GM23338 (cell line): ENCODE measurements around the gene CGRRF1.

Source experiments
- CTCF ChIP-seq, 2 experiments: fragments of 200-600 bp in 1 of 2; sonication (generic) in 1 of 2; conservative IDR thresholded peaks; 2 replicates each; pipeline versions ENCODE4 v1.5.1 to v1.6.1; 2016 to 2017; ENCODE audit warnings: antibody characterized with exemption in 2 of 2, low read depth in 2 of 2, mild to moderate bottlenecking in 2 of 2, moderate library complexity in 1 of 2
- EZH2 ChIP-seq: fragments of 200-600 bp; sonication (generic); IDR thresholded peaks from one replicate; pipeline ENCODE4 v1.8.0; 2017; ENCODE audit warnings: antibody characterized with exemption, mild to moderate bottlenecking, low read depth; ENCODE audit not compliant: unreplicated experiment

- no peak for TF ChIP-seq EZH2
- TF ChIP-seq CTCF (conservative IDR thresholded peaks at IDR 0.05; ENCODE audit: low read depth in 2 of 2), result no peak
Measured at GRCh38 chr14:54524410-54524809, 14.7 kb downstream of the CGRRF1 start.
